PC-9 (cell line): ENCODE measurements around the gene SLC9A9. TPM values are rescaled to one million over a fixed set of nuclear protein-coding genes. Genes with fewer than 3 reads are reported as not detected.

Source experiments
- BruUV-seq: library from RNA; stranded (reverse); fragments of 400-500 nt; replicated peaks from 2 replicates; lab custom pipeline; 2021; lab: Mats Ljungman, UMichigan
- CTCF ChIA-PET: fragments of 300-600 bp; sonication (Branson Sonifier 250); formaldehyde crosslinking; loops from one replicate; lab custom pipeline; 2022; ENCODE audit warnings: antibody characterized with exemption; lab: Charles Lee
- POLR2A ChIA-PET: fragments of 300-600 bp; sonication (Branson Sonifier 250); formaldehyde crosslinking; loops from one replicate; lab custom pipeline; 2022; ENCODE audit warnings: antibody characterized with exemption; ENCODE audit not compliant: unreplicated experiment; lab: Charles Lee
- DNase-seq, 2 experiments: peaks; one replicate each; pipeline versions ENCODE4 v3.0.0 to v3.0.0-alpha.2; 2015 to 2022; ENCODE audit warnings: mixed read lengths in 1 of 2
- H2AFZ ChIP-seq: fragments of 200-600 bp; sonication (generic); 2 replicates; pipeline ENCODE4 v1.8.1; 2017; ENCODE audit warnings: antibody characterized with exemption
- H3F3A ChIP-seq: fragments of 200-600 bp; sonication (generic); 2 replicates; pipeline ENCODE4 v1.8.1; 2017; ENCODE audit warnings: antibody characterized with exemption, mild to moderate bottlenecking, low read depth; ENCODE audit not compliant: insufficient read depth
- H3K27ac ChIP-seq: fragments of 200-600 bp; sonication (generic); 2 replicates; pipeline ENCODE4 v1.6.1; 2016; ENCODE audit warnings: mixed run types
- H3K27me3 ChIP-seq: fragments of 200-600 bp; sonication (generic); 2 replicates; pipeline ENCODE4 v1.6.1; 2016; ENCODE audit warnings: low read depth, mixed run types; ENCODE audit not compliant: insufficient read depth
- H3K36me3 ChIP-seq: fragments of 200-600 bp; sonication (generic); 2 replicates; pipeline ENCODE4 v1.6.1; 2016; ENCODE audit warnings: low read depth, mixed run types
- H3K4me1 ChIP-seq: fragments of 200-600 bp; sonication (generic); replicated peaks from 2 replicates; pipeline ENCODE4 v1.6.1; 2016; ENCODE audit warnings: mixed run types; ENCODE audit not compliant: insufficient read depth
- H3K4me2 ChIP-seq: fragments of 200-600 bp; sonication (generic); 2 replicates; pipeline ENCODE4 v1.6.1; 2017; ENCODE audit warnings: mixed run types
- H3K4me3 ChIP-seq: fragments of 200-600 bp; sonication (generic); 2 replicates; pipeline ENCODE4 v1.6.1; 2016; ENCODE audit warnings: mixed run types
- H3K79me2 ChIP-seq: fragments of 200-600 bp; sonication (generic); 2 replicates; pipeline ENCODE4 v1.6.1; 2017; ENCODE audit warnings: low read depth, mixed run types
- H3K9me2 ChIP-seq: fragments of 200-600 bp; sonication (generic); 2 replicates; pipeline ENCODE4 v1.8.1; 2017; ENCODE audit warnings: mild to moderate bottlenecking; ENCODE audit not compliant: insufficient read depth
- H3K9me3 ChIP-seq: fragments of 200-600 bp; sonication (generic); 2 replicates; pipeline ENCODE4 v1.8.1; 2016; ENCODE audit warnings: low read depth; ENCODE audit not compliant: insufficient read depth
- H4K20me1 ChIP-seq: fragments of 200-600 bp; sonication (generic); 2 replicates; pipeline ENCODE4 v1.8.1; 2017; ENCODE audit not compliant: insufficient read depth
- EZH2 ChIP-seq: fragments of 200-600 bp; sonication (generic); IDR thresholded peaks from 2 replicates; pipeline ENCODE4 v1.8.0; 2017; ENCODE audit warnings: antibody characterized with exemption, low read depth
- intact Hi-C: fragments of 100-400 bp; cut with micrococcal nuclease; formaldehyde crosslinking; loops from one replicate; pipeline ENCODE4 v1.10.0; 2022; ENCODE audit not compliant: unreplicated experiment
- total RNA-seq: library from RNA; stranded (reverse); gene quantifications from 2 replicates; pipeline ENCODE4 v1.2.3, GENCODE V29; 2021
- TF ChIP-seq, protein P1 (sequence below): fragments of 200-600 bp; sonication (generic); conservative IDR thresholded peaks from 2 replicates; pipeline ENCODE4 v1.6.1; 2017; ENCODE audit warnings: mixed run types, antibody characterized with exemption, mild to moderate bottlenecking, moderate library complexity

Gene SLC9A9
- total RNA-seq, 1 experiment from 2014 or later = 1.7 TPM

DNA sequence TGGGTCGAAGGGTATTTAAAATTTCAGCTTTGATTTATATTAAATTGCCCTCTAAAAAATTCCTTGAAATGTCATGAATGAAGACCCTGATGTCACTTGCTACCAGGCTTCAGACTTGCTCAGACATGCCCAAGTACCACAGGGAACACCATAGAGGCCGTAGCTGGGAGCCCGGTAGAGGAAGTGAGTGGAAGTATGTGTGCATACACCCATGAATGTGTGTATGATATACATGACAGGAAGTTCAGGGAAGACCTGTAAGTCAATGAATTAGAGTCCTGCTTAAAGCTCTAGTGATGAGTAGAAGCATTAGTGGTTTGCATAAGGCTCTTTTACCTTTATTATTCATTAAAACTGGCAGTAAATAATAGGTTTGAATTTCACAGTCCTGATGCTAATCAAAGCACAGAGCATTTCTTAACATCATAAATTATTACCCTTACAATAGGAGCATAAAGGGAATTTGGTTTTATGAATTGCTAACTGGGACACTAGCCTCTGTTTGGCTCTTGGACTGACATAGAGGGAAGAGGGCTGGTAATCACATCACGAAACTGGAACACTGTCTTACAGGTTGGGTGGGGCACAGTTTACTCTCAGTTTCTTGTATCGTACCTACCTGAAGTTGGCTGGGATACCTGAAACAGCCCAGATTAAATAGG lies 584.3 kb downstream of the SLC9A9 start:
- Histone ChIP-seq H3K9me3 (no peaks in the 10 kb centered on the region), H3K27ac (no peak overlapping the region), H3F3A (no peaks in the 10 kb centered on the region), H3K27me3 (no peaks in the 10 kb centered on the region), H3K4me2 (no peak overlapping the region), H3K4me1 (no peaks in the 10 kb centered on the region), H3K36me3 (no peaks in the 10 kb centered on the region), H3K4me3 (no peak overlapping the region), H2AFZ (no peak overlapping the region), H3K79me2 (no peaks in the 10 kb centered on the region), H4K20me1 (no peaks in the 10 kb centered on the region), H3K9me2 (no peaks in the 10 kb centered on the region)
- TF ChIP-seq EZH2 = no peak
- TF ChIP-seq, protein P1, sequence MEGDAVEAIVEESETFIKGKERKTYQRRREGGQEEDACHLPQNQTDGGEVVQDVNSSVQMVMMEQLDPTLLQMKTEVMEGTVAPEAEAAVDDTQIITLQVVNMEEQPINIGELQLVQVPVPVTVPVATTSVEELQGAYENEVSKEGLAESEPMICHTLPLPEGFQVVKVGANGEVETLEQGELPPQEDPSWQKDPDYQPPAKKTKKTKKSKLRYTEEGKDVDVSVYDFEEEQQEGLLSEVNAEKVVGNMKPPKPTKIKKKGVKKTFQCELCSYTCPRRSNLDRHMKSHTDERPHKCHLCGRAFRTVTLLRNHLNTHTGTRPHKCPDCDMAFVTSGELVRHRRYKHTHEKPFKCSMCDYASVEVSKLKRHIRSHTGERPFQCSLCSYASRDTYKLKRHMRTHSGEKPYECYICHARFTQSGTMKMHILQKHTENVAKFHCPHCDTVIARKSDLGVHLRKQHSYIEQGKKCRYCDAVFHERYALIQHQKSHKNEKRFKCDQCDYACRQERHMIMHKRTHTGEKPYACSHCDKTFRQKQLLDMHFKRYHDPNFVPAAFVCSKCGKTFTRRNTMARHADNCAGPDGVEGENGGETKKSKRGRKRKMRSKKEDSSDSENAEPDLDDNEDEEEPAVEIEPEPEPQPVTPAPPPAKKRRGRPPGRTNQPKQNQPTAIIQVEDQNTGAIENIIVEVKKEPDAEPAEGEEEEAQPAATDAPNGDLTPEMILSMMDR = no peak
- POLR2A ChIA-PET = no interaction called here
- no TSS peak for BruUV-seq
- intact Hi-C loops = no loop called here
- DNase-seq = no peak
- CTCF ChIA-PET = no interaction called here

DNA sequence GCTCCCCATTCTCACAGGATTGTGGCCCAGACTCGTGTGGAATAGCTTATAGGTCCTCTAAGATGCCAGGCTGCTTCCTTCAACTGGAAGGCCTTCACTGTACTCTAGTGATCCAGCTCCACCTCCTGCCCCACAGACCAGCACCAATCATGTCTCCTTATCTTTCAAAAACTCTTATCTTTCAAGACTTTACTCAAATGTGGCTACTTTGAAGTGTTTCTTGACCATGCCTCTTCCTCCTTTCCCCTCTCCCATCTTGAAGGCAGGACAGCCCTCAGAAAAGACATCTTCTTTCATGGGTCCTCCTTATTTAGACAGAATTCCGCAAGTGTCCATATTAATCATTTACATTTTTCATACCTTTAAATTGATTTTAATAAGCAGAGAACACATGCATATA lies 586.4 kb downstream of the SLC9A9 start:
- H3K4me1 ChIP-seq = no peaks in the 10 kb centered on the region
- no peak overlapping the region for H2AFZ ChIP-seq
- no peaks in the 10 kb centered on the region for H4K20me1 ChIP-seq
- BruUV-seq = no TSS peak
- no peak overlapping the region for H3K27ac ChIP-seq
- POLR2A ChIA-PET = no interaction called here
- intact Hi-C loops = no loop called here
- no peaks in the 10 kb centered on the region for H3K36me3 ChIP-seq
- H3K9me2 ChIP-seq = no peaks in the 10 kb centered on the region
- TF ChIP-seq, protein P1 = no peak
- no peak for TF ChIP-seq EZH2
- no peak for DNase-seq
- H3K27me3 ChIP-seq = no peaks in the 10 kb centered on the region
- H3K9me3 ChIP-seq = no peaks in the 10 kb centered on the region
- no peak overlapping the region for H3K4me2 ChIP-seq
- CTCF ChIA-PET = no interaction called here
- no peaks in the 10 kb centered on the region for H3K79me2 ChIP-seq
- no peak overlapping the region for H3K4me3 ChIP-seq
- H3F3A ChIP-seq = no peaks in the 10 kb centered on the region

- H2AFZ ChIP-seq = no peak overlapping the region
- no peak for DNase-seq
- no peaks in the 10 kb centered on the region for H3K27me3 ChIP-seq
- H3K9me3 ChIP-seq = no peaks in the 10 kb centered on the region
- no peak overlapping the region for H3K4me2 ChIP-seq
- H3K36me3 ChIP-seq = no peaks in the 10 kb centered on the region
- no peak overlapping the region for H3K27ac ChIP-seq
- H3K79me2 ChIP-seq = no peaks in the 10 kb centered on the region
- BruUV-seq = no TSS peak
- no peaks in the 10 kb centered on the region for H3K4me1 ChIP-seq
- ChIA-PET POLR2A (no interaction called here), CTCF (no interaction called here)
- no peaks in the 10 kb centered on the region for H3F3A ChIP-seq
- no peak for TF ChIP-seq EZH2
- TF ChIP-seq, protein P1 = no peak
- H4K20me1 ChIP-seq = no peaks in the 10 kb centered on the region
- H3K4me3 ChIP-seq = no peak overlapping the region
- intact Hi-C loops = no loop called here
- H3K9me2 ChIP-seq = no peaks in the 10 kb centered on the region
Observed at GRCh38 chr3:143258692-143259091, 589.6 kb downstream of the SLC9A9 start.
